Heart left ventricle (tissue), 13 donors: ENCODE results near the gene ALDH3B1.

Experiments used
- POLR2A ChIP-seq, 2 donors: fragments of 450-650 bp; IDR thresholded peaks; one replicate each; pipeline ENCODE4 v1.6.1; 2017; ENCODE audit warnings: antibody characterized with exemption in 2 of 2, mild to moderate bottlenecking in 2 of 2, moderate library complexity in 2 of 2
- TF ChIP-seq, protein P1 (sequence below), 12 donors: fragments of 200-600 bp; sonication (generic) in 4 of 12; IDR thresholded peaks; one replicate each; pipeline versions ENCODE4 v1.5.0 to v1.8.0; 2018 to 2022; ENCODE audit warnings: antibody characterized with exemption in 12 of 12, mild to moderate bottlenecking in 5 of 12
- donor health status: ischemic (EF 13 %, LVEDD 7.1; RV severe dilation, severe dysfunction).
- donor health status: DM: no; HTN: yes; CAD: no.
- donor health status: DM: no; HTN: no; CAD: no.
- donor health status: ischemic (EF 25% LVEDD 6.9; RV normal size, moderate dysfunction).
- donor health status: ischemic (EF 25% LVEDD 5.7; RV mildly dilated, moderate dysfunction).
- donor health status: ischemic (EF 35%, LVEDD 5.7; RV mildly dilated, moderate dysfunction).
- donor health status: nonischemic (EF 11% LVEDD 7.7; RV severe dilation, severe dysfunction).
- donor health status: DM: yes; HTN: yes; CAD: no.
- donor health status: PGD.
- donor health status: ischemic (EF 29% LVEDD 5.4; RV normal size, mild dysfunction).
- donor health status: nonischemic (EF 23%, LVEDD 6.1; RV moderate dilation, normal function).

- TF ChIP-seq POLR2A (IDR thresholded peaks at IDR 0.05) = no peak
- TF ChIP-seq, protein P1, sequence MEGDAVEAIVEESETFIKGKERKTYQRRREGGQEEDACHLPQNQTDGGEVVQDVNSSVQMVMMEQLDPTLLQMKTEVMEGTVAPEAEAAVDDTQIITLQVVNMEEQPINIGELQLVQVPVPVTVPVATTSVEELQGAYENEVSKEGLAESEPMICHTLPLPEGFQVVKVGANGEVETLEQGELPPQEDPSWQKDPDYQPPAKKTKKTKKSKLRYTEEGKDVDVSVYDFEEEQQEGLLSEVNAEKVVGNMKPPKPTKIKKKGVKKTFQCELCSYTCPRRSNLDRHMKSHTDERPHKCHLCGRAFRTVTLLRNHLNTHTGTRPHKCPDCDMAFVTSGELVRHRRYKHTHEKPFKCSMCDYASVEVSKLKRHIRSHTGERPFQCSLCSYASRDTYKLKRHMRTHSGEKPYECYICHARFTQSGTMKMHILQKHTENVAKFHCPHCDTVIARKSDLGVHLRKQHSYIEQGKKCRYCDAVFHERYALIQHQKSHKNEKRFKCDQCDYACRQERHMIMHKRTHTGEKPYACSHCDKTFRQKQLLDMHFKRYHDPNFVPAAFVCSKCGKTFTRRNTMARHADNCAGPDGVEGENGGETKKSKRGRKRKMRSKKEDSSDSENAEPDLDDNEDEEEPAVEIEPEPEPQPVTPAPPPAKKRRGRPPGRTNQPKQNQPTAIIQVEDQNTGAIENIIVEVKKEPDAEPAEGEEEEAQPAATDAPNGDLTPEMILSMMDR (IDR thresholded peaks at IDR 0.05) = no peak
Observed at GRCh38 chr11:68040957-68041591, 30.9 kb downstream of the ALDH3B1 start.
